ENCODE results near the gene TRPM1. TPM values are rescaled to one million over a fixed set of nuclear protein-coding genes. Genes with fewer than 3 reads are reported as not detected.

The TRPM1 gene
- total RNA-seq, 2 experiments from 2014 or later: not detected

- TF ChIP-seq, protein P1, sequence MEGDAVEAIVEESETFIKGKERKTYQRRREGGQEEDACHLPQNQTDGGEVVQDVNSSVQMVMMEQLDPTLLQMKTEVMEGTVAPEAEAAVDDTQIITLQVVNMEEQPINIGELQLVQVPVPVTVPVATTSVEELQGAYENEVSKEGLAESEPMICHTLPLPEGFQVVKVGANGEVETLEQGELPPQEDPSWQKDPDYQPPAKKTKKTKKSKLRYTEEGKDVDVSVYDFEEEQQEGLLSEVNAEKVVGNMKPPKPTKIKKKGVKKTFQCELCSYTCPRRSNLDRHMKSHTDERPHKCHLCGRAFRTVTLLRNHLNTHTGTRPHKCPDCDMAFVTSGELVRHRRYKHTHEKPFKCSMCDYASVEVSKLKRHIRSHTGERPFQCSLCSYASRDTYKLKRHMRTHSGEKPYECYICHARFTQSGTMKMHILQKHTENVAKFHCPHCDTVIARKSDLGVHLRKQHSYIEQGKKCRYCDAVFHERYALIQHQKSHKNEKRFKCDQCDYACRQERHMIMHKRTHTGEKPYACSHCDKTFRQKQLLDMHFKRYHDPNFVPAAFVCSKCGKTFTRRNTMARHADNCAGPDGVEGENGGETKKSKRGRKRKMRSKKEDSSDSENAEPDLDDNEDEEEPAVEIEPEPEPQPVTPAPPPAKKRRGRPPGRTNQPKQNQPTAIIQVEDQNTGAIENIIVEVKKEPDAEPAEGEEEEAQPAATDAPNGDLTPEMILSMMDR (IDR thresholded peaks at IDR 0.05): no peak
- peaks cover 9% of the 10 kb centered on the region for H3K36me3 Mint-ChIP-seq (ENCODE audit: low read depth)
- ATAC-seq (peak; percentile 2), DNase-seq (no peak)
- H3K27me3 Mint-ChIP-seq: no peaks in the 10 kb centered on the region
- H3K27ac Mint-ChIP-seq: peak overlapping the region; percentile 84
- no peaks in the 10 kb centered on the region for H3K9me3 Mint-ChIP-seq
- ChIA-PET POLR2A (interaction anchor here (1.0 to 2.5 kb wide), 3 partner anchors 13 to 53 kb away, joined by 3 to 12 read pairs (median 6); no protein-coding TSS in a partner anchor), CTCF (interaction anchor here (1.6 kb wide), 1 partner anchor 21 kb away, joined by 3 read pairs; no protein-coding TSS in a partner anchor)
- H3K4me1 Mint-ChIP-seq (ENCODE audit: low read depth): peaks cover 19% of the 10 kb centered on the region
- H3K4me3 Mint-ChIP-seq: peak overlapping the region; percentile 93
- intact Hi-C loops (cut with micrococcal nuclease): no loop called here
Measured at GRCh38 chr15:30990446-30991254, 110.9 kb downstream of the TRPM1 start.

- H3K27ac Mint-ChIP-seq: no peak overlapping the region
- POLR2A ChIA-PET: interaction anchor here (1.4 to 2.5 kb wide), 2 partner anchors 12 to 23 kb away, joined by 6 to 12 read pairs; no protein-coding TSS in a partner anchor
- no peaks in the 10 kb centered on the region for H3K9me3 Mint-ChIP-seq
Measured at GRCh38 chr15:30990036-30990435, 111.5 kb downstream of the TRPM1 start.

GRCh38 chr15:30985081-30985531 lies 116.4 kb downstream of the TRPM1 start:
- Mint-ChIP-seq H3K9me3 (no peaks in the 10 kb centered on the region), H3K36me3 (ENCODE audit: low read depth) (peaks cover 15% of the 10 kb centered on the region), H3K4me3 (no peak overlapping the region), H3K4me1 (ENCODE audit: low read depth) (peaks cover 42% of the 10 kb centered on the region), H3K27me3 (no peaks in the 10 kb centered on the region), H3K27ac (peak overlapping the region; percentile 31)
- ChIA-PET CTCF (interaction anchor here (0.8 to 1.8 kb wide), 3 partner anchors 18 to 505 kb away, joined by 3 to 5 read pairs (median 3); no protein-coding TSS in a partner anchor), POLR2A (interaction anchor here (0.9 kb wide), 1 partner anchor 10 kb away, joined by 3 read pairs; no protein-coding TSS in a partner anchor)
- TF ChIP-seq, protein P1 (IDR thresholded peaks at IDR 0.05): no peak
- DNase-seq: no peak
- intact Hi-C loops (cut with micrococcal nuclease): no loop called here
- ATAC-seq: no peak

More at GRCh38 chr15:30990036-30990435, 111.5 kb downstream of the TRPM1 start:
- peaks cover 10% of the 10 kb centered on the region for H3K36me3 Mint-ChIP-seq (ENCODE audit: low read depth)
- intact Hi-C loops (cut with micrococcal nuclease): no loop called here
- CTCF ChIA-PET: interaction anchor here (1.6 kb wide), 1 partner anchor 20 kb away, joined by 3 read pairs; no protein-coding TSS in a partner anchor
- H3K27me3 Mint-ChIP-seq: no peaks in the 10 kb centered on the region
- peaks cover 24% of the 10 kb centered on the region for H3K4me1 Mint-ChIP-seq (ENCODE audit: low read depth)
- peak; percentile 24 for DNase-seq
- peak overlapping the region; percentile 93 for H3K4me3 Mint-ChIP-seq
- TF ChIP-seq, protein P1 (IDR thresholded peaks at IDR 0.05): no peak
- no peak for ATAC-seq

GRCh38 chr15:30984542-30984941 lies 117.0 kb downstream of the TRPM1 start:
- TF ChIP-seq, protein P1 (IDR thresholded peaks at IDR 0.05): no peak
- Mint-ChIP-seq H3K4me3 (no peak overlapping the region), H3K4me1 (ENCODE audit: low read depth) (peaks cover 43% of the 10 kb centered on the region), H3K27ac (no peak overlapping the region), H3K27me3 (no peaks in the 10 kb centered on the region), H3K36me3 (ENCODE audit: low read depth) (peaks cover 15% of the 10 kb centered on the region), H3K9me3 (no peaks in the 10 kb centered on the region)
- POLR2A ChIA-PET: no interaction called here
- DNase-seq (no peak), ATAC-seq (no peak)
- intact Hi-C loops (cut with micrococcal nuclease): no loop called here
- CTCF ChIA-PET: interaction anchor here (0.8 to 1.8 kb wide), 3 partner anchors 17 to 506 kb away, joined by 3 to 5 read pairs (median 3); no protein-coding TSS in a partner anchor

Data from activated CD8-positive, alpha-beta T cell treated with anti-CD3 and anti-CD28 coated beads for 36 hours (primary cell).